ENCODE data around the gene CHST3.
"Not testable (repeated sequence)": the region's sequence is repeated elsewhere in the genome, so short reads cannot be mapped to it uniquely, and the experiment has no call there.

CHST3 gene

DNA sequence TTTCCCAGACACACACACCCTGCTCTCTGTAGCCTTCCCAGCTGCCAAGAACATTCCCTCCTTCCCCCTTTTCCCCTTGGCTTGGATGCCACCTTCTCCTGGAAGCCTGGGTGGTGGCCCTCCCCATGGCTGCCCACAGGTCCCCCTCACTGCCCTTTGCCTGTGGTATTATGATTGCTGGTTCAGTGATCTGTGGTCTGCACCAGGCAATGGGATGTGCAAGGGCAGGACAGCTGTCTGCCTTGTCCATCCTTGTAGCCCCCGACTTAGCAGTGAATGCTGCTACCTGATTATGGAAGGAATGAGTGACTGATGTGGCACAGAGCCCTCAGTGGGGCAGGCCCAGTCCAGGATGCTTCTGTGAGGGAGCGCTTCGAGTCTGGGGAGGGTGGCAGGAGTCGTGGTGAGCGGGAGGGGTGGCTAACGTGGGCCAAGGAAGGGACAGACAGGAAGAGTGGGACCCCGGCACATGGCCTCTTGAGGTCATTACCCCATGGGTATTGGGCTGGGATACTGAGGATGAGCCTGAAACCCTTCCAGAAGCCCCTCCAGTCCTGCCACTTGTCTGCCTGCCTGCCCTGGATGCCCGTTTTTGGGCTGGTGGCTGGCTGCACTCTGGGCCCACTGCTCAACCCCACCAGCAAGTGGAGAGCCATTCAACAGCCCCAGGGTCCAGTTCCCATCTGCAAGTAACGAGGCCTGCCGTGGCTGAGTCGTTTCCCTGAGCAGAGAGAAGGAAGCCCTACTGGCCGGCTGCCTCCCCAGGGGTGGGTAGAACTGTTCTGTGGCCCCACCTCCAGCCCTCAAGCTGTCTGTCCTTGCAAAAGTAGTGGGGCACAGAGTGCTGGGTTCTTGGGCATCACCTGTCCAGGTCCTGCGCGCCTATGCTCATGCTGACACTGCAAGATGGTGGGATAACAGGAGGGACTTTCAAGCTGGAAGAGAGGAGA lies 8.8 kb downstream of the CHST3 start:
- Histone ChIP-seq H3K4me3 (no peak overlapping the region), H3K4me2 (no peak overlapping the region), H3K36me3 (no peaks in the 10 kb centered on the region), H3K4me1 (peaks cover 19% of the 10 kb centered on the region), H3K9me3 (no peaks in the 10 kb centered on the region), H3K27ac (no peak overlapping the region), H3K27me3 (peaks cover 17% of the 10 kb centered on the region; the same call in 1 of the 2 replicates), H3K9ac (no peak overlapping the region), H4K20me1 (no peaks in the 10 kb centered on the region)
- no peak for TF ChIP-seq Cebpa-rat (IDR thresholded peaks at IDR 0.05)

DNA sequence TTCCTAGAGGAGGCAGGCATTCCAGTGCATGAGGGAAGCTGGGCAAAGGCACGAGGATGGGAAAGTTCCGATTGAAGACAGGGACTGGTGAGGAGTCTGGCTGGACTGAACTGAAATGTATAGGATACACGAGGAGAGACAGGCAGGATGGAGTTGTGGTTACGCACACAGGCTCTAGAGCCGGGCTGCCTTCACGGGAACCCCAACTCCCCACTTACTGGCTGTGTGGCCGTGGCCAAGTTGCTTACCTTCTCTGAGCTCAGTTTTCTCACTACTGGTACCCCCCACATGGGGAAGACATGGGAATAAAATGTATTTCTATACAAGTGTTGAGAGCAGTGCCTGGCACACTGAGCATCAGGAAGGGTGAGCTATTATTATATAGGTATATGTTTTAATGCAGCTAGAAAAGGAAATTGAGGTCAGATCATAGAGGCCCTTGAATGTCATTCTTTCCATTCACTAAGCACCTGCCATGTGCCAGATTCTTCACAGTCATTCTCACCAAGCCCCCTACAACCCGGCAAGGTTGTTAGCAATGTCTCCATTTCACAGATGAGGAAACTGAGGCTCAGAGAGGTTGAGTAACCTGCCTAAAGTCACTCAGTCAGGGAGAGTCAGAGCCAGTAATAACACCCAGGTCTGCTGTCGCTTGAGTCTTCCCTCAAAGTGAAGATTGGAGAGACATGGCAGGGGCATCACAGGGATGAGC lies 9.7 kb downstream of the CHST3 start:
- no peak overlapping the region for H3K27ac ChIP-seq
- H3K9me3 ChIP-seq: no peaks in the 10 kb centered on the region
- no peaks in the 10 kb centered on the region for H4K20me1 ChIP-seq
- no peak overlapping the region for H3K9ac ChIP-seq
- H3K4me2 ChIP-seq: no peak overlapping the region
- peaks cover 24% of the 10 kb centered on the region for H3K4me1 ChIP-seq
- TF ChIP-seq Cebpa-rat (IDR thresholded peaks at IDR 0.05): no peak
- no peaks in the 10 kb centered on the region for H3K36me3 ChIP-seq
- H3K4me3 ChIP-seq: no peak overlapping the region
- peaks cover 17% of the 10 kb centered on the region; the same call in 1 of the 2 replicates for H3K27me3 ChIP-seq

DNA sequence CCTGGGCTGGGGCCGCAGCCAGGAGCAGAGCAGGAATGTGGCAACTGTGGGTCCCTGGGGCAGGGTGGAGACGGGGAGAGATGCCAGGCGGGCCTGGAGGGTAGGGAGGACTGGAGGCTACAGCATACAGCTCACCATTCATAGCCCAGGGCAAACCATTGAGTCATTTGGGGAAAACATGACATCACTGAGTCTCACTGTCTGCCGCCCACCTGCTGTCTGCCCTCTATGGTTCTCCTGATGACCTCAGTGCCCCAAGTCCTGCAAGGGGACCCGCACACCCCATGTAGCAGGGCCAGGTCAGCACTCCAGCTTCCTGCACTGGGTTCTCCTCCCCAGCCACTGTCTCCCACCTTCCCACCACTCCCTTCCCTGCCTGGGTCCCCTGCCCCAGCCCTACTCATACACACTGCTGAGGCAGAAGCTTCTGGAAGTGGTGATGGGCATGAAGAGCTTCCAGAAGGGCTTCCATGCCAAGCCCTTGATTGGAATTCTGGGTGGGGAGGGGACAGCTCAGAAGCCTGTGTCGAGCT lies 10.4 kb downstream of the CHST3 start:
- peaks cover 30% of the 10 kb centered on the region for H3K4me1 ChIP-seq
- no peak overlapping the region for H3K9ac ChIP-seq
- H3K9me3 ChIP-seq: no peaks in the 10 kb centered on the region
- no peak for TF ChIP-seq Cebpa-rat (IDR thresholded peaks at IDR 0.05)
- no peak overlapping the region for H3K4me3 ChIP-seq
- H3K27me3 ChIP-seq: peaks cover 17% of the 10 kb centered on the region; the same call in 1 of the 2 replicates
- no peak overlapping the region for H3K27ac ChIP-seq
- H3K36me3 ChIP-seq: no peaks in the 10 kb centered on the region
- no peak overlapping the region for H3K4me2 ChIP-seq
- H4K20me1 ChIP-seq: no peaks in the 10 kb centered on the region

DNA sequence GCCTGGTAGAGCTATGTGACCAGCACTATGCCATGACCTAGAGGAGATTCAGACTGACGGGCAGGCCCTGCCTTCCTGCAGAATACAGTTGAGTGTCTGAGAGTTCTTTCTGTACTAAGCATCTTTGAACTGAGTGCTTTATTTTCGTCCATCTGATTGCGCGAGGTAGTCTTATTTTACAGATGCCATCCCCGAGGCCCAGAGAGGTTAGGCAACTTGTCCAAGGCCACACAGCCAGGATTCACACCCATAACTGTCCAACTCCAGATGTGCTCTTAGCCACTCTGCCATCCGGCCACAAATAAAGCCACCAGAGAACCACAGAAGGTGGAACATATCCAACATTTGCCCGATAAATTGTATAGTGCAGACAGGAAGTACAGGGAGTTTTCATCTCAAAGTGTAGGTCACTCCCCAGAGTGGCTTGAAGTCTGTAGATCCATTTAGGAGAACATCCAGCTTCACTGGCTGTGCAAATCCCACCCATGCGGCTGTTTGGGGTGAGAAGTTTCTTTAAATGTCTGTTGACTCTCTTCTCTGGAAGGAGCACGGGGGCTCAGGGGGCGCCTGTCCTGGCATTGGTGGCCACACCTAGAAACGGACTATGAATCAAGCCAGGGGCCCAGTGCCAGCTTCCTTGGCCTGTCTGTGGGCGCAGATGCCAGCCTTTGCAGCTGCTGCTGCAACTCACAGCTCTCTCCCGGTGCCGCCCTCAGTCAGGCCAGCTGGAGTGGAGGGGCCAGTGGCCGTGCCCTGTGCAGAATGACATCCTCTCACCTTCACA lies 11.1 kb downstream of the CHST3 start:
- H3K27ac ChIP-seq: no peak overlapping the region
- H3K4me3 ChIP-seq: no peak overlapping the region
- H3K4me1 ChIP-seq: peaks cover 37% of the 10 kb centered on the region
- H3K4me2 ChIP-seq: no peak overlapping the region
- TF ChIP-seq Cebpa-rat (IDR thresholded peaks at IDR 0.05): no peak
- peaks cover 17% of the 10 kb centered on the region; the same call in 1 of the 2 replicates for H3K27me3 ChIP-seq
- no peaks in the 10 kb centered on the region for H3K9me3 ChIP-seq
- no peaks in the 10 kb centered on the region for H4K20me1 ChIP-seq
- no peaks in the 10 kb centered on the region for H3K36me3 ChIP-seq
- no peak overlapping the region for H3K9ac ChIP-seq

DNA sequence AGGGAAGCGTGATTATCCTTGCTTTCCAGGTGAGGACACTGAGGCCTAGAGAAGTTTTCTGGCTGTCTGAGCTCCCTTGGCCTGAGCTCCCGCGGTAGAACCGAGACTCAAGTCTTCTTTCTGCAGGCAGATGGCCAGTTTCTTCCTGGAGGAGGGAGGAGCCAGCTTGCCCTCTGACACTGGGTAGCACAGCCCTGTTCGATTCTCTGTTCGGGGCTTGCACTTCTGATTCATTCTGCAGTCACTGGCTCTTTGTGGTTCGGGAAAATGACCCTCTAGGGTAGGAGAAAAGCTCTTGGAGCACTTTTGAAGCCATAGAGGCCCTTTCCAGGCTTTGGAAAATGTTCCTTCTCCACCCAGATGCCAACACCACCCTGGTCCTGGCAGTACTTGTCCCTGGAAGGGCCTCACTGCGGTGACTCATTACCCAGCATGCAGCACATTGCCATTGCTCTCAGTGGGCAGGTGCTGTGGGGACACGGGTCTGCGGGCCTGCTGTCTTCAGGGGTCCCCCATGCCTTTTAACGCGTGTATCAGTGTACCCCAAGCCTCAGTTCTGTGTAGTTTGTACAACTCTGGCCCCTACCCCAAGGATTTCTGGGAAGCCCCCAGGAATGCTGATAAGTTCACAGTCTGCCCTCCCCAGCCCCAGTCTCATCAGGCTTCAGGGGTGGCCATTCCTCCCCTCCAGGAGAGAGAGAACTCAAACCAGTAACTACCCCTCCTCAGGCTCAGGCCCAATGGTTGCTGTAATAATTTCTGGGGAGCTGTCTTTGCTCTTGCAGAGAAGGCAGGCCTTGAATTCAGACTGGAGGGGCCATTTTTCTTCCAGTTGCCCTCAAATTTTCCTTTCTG lies 11.9 kb downstream of the CHST3 start:
- peaks cover 15% of the 10 kb centered on the region; the same call in 1 of the 2 replicates for H3K27me3 ChIP-seq
- H3K4me2 ChIP-seq: no peak overlapping the region
- H3K4me1 ChIP-seq: peaks cover 39% of the 10 kb centered on the region
- H3K36me3 ChIP-seq: no peaks in the 10 kb centered on the region
- no peaks in the 10 kb centered on the region for H4K20me1 ChIP-seq
- no peak overlapping the region for H3K4me3 ChIP-seq
- H3K27ac ChIP-seq: no peak overlapping the region
- TF ChIP-seq Cebpa-rat (IDR thresholded peaks at IDR 0.05): no peak
- no peak overlapping the region for H3K9ac ChIP-seq
- H3K9me3 ChIP-seq: no peaks in the 10 kb centered on the region

DNA sequence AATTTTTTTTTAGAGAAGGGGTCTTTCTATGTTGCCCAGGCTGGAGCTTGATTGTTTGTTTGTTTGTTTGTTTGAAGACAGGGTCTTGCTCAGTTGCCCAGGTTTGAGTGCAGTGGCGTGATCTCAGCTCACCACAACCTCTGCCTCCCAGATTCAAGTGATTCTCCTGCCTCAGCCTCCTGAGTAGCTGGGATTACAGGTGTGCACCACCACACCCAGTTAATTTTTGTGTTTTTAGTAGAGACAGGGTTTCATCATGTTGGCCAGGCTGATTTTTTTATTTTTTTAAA lies 13.4 kb downstream of the CHST3 start:
- peaks cover 41% of the 10 kb centered on the region for H3K4me1 ChIP-seq
- H4K20me1 ChIP-seq, H3K36me3 ChIP-seq, H3K4me2 ChIP-seq, H3K9me3 ChIP-seq, H3K27me3 ChIP-seq, H3K4me3 ChIP-seq, H3K9ac ChIP-seq, H3K27ac ChIP-seq: not testable (repeated sequence)

DNA sequence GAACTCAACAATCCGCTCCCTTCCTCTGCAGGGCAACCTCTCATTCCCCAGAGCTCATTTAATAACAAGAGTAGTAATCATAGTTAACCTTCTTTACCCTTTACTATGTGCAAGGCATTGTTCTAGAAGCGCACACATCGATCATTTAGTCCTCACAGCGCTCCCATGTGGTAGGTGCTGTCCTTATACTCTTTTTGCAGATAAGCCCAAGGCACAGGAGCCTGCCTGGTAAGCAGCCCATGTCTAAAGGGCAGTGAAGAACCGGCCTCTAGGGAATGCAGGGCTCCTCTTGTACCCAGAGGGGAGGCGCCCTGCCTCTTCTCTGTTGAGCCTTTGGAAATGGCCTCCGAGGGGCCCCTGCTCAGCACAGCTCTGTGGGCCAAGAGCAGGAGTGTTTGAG lies 14.3 kb downstream of the CHST3 start:
- no peak overlapping the region for H3K27ac ChIP-seq
- H3K4me3 ChIP-seq: no peak overlapping the region
- TF ChIP-seq Cebpa-rat (IDR thresholded peaks at IDR 0.05): no peak
- no peaks in the 10 kb centered on the region for H3K9me3 ChIP-seq
- H3K4me1 ChIP-seq: peaks cover 50% of the 10 kb centered on the region
- H3K36me3 ChIP-seq: no peaks in the 10 kb centered on the region
- no peak overlapping the region for H3K9ac ChIP-seq
- no peaks in the 10 kb centered on the region for H4K20me1 ChIP-seq
- H3K27me3 ChIP-seq: no peaks in the 10 kb centered on the region
- peak overlapping the region; percentile 77 for H3K4me2 ChIP-seq

DNA sequence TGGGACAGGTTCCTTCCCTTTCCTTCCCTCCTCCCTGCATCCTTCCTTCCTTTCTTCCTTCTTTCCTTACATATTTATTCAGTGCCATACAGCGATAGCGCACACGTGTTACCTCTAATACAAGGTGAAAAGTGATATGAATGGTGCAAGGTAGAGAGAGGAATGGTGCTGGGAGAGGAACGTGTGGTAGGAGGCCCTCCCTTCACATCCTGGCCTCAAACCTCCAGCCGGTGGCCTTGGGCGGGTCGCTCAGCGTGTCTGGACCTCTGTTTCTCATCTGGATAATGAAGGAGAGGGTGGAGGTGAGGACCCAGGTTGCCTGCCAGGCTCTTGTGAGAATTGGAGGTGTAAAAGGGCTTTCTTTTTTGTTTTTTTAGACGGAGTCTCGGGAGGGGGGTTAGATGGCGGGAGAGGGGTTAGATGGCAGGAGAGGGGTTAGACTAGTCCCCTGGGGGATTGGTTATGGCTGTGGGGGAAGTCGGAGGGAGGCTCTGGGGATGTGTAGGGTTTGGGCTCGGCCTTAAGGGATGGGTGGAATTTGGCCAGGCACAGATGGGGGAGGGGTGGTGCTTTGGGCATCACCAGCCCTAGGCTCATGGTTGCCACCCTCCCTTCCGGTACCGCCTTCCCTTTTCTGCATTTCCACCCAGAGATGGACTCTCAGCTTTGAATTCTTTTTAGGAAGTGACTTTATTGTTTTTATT lies 14.9 kb downstream of the CHST3 start:
- Histone ChIP-seq H4K20me1 (no peaks in the 10 kb centered on the region), H3K4me1 (peaks cover 55% of the 10 kb centered on the region), H3K36me3 (no peaks in the 10 kb centered on the region), H3K27me3 (no peaks in the 10 kb centered on the region), H3K9me3 (no peaks in the 10 kb centered on the region), H3K4me3 (no peak overlapping the region), H3K9ac (no peak overlapping the region), H3K27ac (no peak overlapping the region), H3K4me2 (peak overlapping the region; percentile 77)
- TF ChIP-seq Cebpa-rat (IDR thresholded peaks at IDR 0.05): no peak
